Colonic mucosa (tissue), 4 donors: Measurements from ENCODE around the gene HINT3. TPM values are rescaled to one million over a fixed set of nuclear protein-coding genes. Genes with fewer than 3 reads are reported as not detected.
"Not testable (repeated sequence)": the region's sequence is repeated elsewhere in the genome, so short reads cannot be mapped to it uniquely, and the experiment has no call there.

ENCODE experiments used
- DNase-seq: peaks from one replicate; pipeline ENCODE4 v3.0.0-alpha.2; 2020
- H3K27ac ChIP-seq: fragments of 200-600 bp; one replicate; pipeline ENCODE4 v1.8.0; 2021
- H3K27me3 ChIP-seq: fragments of 200-600 bp; one replicate; pipeline ENCODE4 v1.8.0; 2021
- H3K36me3 ChIP-seq: fragments of 200-600 bp; one replicate; pipeline ENCODE4 v1.8.0; 2021
- H3K4me1 ChIP-seq: fragments of 200-600 bp; one replicate; pipeline ENCODE4 v1.8.0; 2021; ENCODE audit warnings: mild to moderate bottlenecking
- H3K4me3 ChIP-seq: fragments of 200-600 bp; one replicate; pipeline ENCODE4 v1.8.0; 2021
- H3K9ac ChIP-seq, 2 donors: one replicate each; pipeline ENCODE4 v1.7.0; 2013; ENCODE audit warnings: control low read depth in 2 of 2, low read depth in 2 of 2, low read length in 2 of 2
- H3K9me3 ChIP-seq: fragments of 200-600 bp; one replicate; pipeline ENCODE4 v1.8.0; 2021
- intact Hi-C: fragments of 100-400 bp; cut with DNase I; formaldehyde crosslinking; loops from one replicate; pipeline ENCODE4 v1.14.1; 2022
- total RNA-seq, 2 donors: library from RNA; stranded (reverse); fragmentation: NEBNext Ultra II Directional in 1 of 2; extraction: Animal tissue kit (Norgen Biotek cat#: 25700) in 1 of 2; gene quantifications; one replicate each; pipeline ENCODE4 v1.2.1, GENCODE V29; 2021
- TF ChIP-seq, protein P1 (sequence below): fragments of 200-600 bp; IDR thresholded peaks from one replicate; pipeline ENCODE4 v1.8.0; 2022; ENCODE audit warnings: antibody characterized with exemption, mild to moderate bottlenecking
- donor health status: healthy.
- donor health status: DM: no; HTN: no; CAD: no.
- donor health status: DM: no; HTN: no; CAD: no.

The HINT3 gene
- 10 to 100 TPM; 17.1 to 38.5 TPM for total RNA-seq

- DNase-seq = peak; percentile 99
- Histone ChIP-seq H3K27me3 (no peaks in the 10 kb centered on the region), H3K36me3 (no peaks in the 10 kb centered on the region), H3K4me3 (peak within 1 kb of the TSS; percentile 88), H3K27ac (peak within 1 kb of the TSS; percentile 95), H3K9me3 (no peaks in the 10 kb centered on the region), H3K9ac (peak within 1 kb of the TSS; percentile 90 to 91), H3K4me1 (no peaks in the 10 kb centered on the region)
- intact Hi-C loops = loop anchor here (2.0 to 10.0 kb wide), 2 partner anchors 176 to 652 kb away; partner anchors contain the start of gene HDDC2
- TF ChIP-seq, protein P1, sequence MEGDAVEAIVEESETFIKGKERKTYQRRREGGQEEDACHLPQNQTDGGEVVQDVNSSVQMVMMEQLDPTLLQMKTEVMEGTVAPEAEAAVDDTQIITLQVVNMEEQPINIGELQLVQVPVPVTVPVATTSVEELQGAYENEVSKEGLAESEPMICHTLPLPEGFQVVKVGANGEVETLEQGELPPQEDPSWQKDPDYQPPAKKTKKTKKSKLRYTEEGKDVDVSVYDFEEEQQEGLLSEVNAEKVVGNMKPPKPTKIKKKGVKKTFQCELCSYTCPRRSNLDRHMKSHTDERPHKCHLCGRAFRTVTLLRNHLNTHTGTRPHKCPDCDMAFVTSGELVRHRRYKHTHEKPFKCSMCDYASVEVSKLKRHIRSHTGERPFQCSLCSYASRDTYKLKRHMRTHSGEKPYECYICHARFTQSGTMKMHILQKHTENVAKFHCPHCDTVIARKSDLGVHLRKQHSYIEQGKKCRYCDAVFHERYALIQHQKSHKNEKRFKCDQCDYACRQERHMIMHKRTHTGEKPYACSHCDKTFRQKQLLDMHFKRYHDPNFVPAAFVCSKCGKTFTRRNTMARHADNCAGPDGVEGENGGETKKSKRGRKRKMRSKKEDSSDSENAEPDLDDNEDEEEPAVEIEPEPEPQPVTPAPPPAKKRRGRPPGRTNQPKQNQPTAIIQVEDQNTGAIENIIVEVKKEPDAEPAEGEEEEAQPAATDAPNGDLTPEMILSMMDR = peak; percentile 99
Observed at GRCh38 chr6:125956506-125957390, at the start of gene HINT3. Gene HINT3 (plus strand): TSS chr6:125956770. CDS start chr6:125956978, 208 bp downstream.

- Histone ChIP-seq H3K36me3 (no peaks in the 10 kb centered on the region), H3K9ac (peak overlapping the region in 1 of 2 donors; percentile 32), H3K9me3 (no peaks in the 10 kb centered on the region), H3K4me3 (no peak overlapping the region), H3K27ac (peak overlapping the region; percentile 54), H3K4me1 (no peaks in the 10 kb centered on the region), H3K27me3 (no peaks in the 10 kb centered on the region)
- TF ChIP-seq, protein P1 = no peak
- no peak for DNase-seq
- intact Hi-C loops = no loop called here
Observed at GRCh38 chr6:125910527-125910926, 46.0 kb upstream of the HINT3 start.

- DNase-seq, H3K36me3 ChIP-seq, H3K4me3 ChIP-seq, H3K4me1 ChIP-seq, H3K27me3 ChIP-seq, H3K9me3 ChIP-seq, intact Hi-C loops, H3K9ac ChIP-seq: not testable (repeated sequence)
- H3K27ac ChIP-seq = peak overlapping the region; percentile 54
Observed at GRCh38 chr6:125911051-125911451, 45.5 kb upstream of the HINT3 start.

DNA sequence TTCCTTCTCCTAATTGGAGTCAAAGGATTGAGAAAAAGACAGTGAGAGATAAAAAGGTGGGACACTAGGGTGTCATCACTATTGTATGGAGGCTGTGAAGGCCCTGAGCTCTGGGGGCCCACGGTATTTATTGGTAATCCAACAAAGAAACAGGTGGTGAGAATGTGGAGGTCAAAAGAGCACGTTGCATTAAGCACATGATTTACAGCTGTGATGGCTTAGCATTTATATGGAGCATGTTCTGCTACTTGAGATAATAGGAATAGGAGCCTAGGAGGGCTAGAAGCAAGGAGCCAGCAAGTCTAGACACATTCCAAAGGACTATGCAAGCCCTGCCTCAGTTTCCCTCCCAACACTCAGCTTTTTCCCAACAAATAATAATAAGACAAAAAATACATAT lies 44.1 kb upstream of the HINT3 start:
- DNase-seq, H3K9ac ChIP-seq, H3K4me1 ChIP-seq, intact Hi-C loops, H3K4me3 ChIP-seq, H3K36me3 ChIP-seq, H3K27ac ChIP-seq, H3K27me3 ChIP-seq, H3K9me3 ChIP-seq: not testable (repeated sequence)

DNA sequence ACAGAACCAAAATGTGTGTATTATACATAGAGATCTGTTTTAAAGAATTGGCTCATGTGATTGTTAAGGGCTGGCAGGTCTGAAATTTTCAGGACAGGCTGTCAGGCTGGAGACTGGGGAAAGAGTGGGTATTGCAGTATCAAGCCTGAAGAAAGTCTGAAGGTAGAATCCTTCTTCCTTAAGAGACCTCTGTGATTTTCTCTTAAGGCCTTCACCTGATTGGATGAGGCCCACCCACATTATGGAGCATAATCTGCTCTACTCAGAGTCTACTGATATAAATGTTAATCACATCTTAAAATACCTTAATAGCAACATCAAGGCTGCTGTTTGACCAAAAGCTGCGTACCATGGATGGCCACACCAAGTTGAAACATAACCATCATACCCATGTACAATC lies 43.4 kb upstream of the HINT3 start:
- TF ChIP-seq, protein P1 = no peak
- Histone ChIP-seq H3K36me3 (no peaks in the 10 kb centered on the region), H3K27ac (peak overlapping the region; percentile 22), H3K9ac (no peak overlapping the region), H3K4me1 (peaks cover 4% of the 10 kb centered on the region), H3K27me3 (no peaks in the 10 kb centered on the region), H3K9me3 (no peaks in the 10 kb centered on the region), H3K4me3 (no peak overlapping the region)
- DNase-seq = no peak
- intact Hi-C loops = no loop called here

DNA sequence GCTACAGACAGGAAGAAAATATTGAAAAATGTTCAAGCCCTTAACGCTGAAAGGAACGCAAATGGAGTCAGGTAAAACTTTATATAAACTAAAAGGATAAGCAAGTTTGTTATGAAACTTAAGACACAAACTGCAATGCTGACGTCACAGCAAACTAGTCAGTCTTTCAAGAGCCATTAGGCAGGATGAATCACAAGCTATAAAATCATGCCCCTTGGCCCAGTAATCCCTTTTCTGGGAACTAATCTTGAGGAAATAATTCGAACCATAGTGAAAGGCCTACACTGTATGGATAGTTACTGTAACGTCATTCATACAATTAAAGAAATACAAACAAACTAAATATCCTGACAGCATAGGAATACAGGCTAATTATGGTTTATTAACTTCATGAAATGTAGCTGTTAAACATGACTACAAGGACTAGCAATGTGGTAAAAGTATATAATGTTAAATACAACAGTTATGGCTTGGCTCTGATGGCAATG lies 42.7 kb upstream of the HINT3 start:
- TF ChIP-seq, protein P1 = no peak
- intact Hi-C loops = no loop called here

More for the DNA sequence above, 42.7 kb upstream of the HINT3 start:
- peaks cover 4% of the 10 kb centered on the region for H3K4me1 ChIP-seq
- peak; percentile 79 for DNase-seq
- peak overlapping the region in 1 of 2 donors; percentile 31 for H3K9ac ChIP-seq
- H3K4me3 ChIP-seq = no peak overlapping the region
- H3K27ac ChIP-seq = peak overlapping the region; percentile 34
- no peaks in the 10 kb centered on the region for H3K27me3 ChIP-seq
- no peaks in the 10 kb centered on the region for H3K36me3 ChIP-seq
- H3K9me3 ChIP-seq = no peaks in the 10 kb centered on the region
